Suprapubic skin (tissue), 4 donors: Measurements from ENCODE around the gene PFDN2.

Source experiments
- CTCF ChIP-seq, 2 donors: fragments of 200-600 bp in 1 of 2; fragments of 450-650 bp in 1 of 2; sonication (generic) in 1 of 2; IDR thresholded peaks; one replicate each; pipeline ENCODE4 v1.5.1; 2016 to 2019; ENCODE audit warnings: antibody characterized with exemption in 2 of 2, mild to moderate bottlenecking in 1 of 2, moderate library complexity in 1 of 2
- EP300 ChIP-seq: sonication (generic); formaldehyde crosslinking; IDR thresholded peaks from one replicate; pipeline ENCODE4 v1.6.1; 2017; ENCODE audit warnings: antibody characterized with exemption
- POLR2A ChIP-seq, 2 donors: fragments of 450-650 bp; IDR thresholded peaks; one replicate each; pipeline ENCODE4 v1.6.1; 2017; ENCODE audit warnings: antibody characterized with exemption in 2 of 2, mild to moderate bottlenecking in 2 of 2, moderate library complexity in 2 of 2
- POLR2AphosphoS5 ChIP-seq, 3 donors: sonication (generic); formaldehyde crosslinking; IDR thresholded peaks; one replicate each; pipeline ENCODE4 v1.6.1; 2017; ENCODE audit warnings: antibody characterized with exemption in 3 of 3

DNA sequence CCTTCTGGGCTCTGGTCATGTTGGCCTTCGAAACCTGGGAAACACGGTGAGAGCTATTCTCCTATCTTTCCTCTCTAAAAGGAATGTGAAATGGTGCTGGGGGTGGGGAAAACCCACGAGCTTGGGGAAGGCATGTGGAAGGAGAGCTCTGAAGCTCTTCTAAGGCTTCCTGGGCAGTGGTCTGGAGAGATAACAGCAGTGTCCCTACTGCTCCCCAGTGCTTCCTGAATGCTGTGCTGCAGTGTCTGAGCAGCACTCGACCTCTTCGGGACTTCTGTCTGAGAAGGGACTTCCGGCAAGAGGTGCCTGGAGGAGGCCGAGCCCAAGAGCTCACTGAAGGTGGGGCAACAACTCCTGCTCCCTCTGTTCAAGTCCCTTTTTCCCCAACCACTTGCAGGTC lies 44.2 kb upstream of the PFDN2 start:
- no peak for TF ChIP-seq POLR2A (IDR thresholded peaks at IDR 0.05)
- TF ChIP-seq CTCF (IDR thresholded peaks at IDR 0.05): no peak
- TF ChIP-seq POLR2AphosphoS5 (IDR thresholded peaks at IDR 0.05): no peak
- no peak for TF ChIP-seq EP300
